Measurements from ENCODE around the gene GUCY1B1.
A peak's percentile ranks its signal among the peaks of the same experiment; 100 is the strongest.

GUCY1B1 gene

GRCh38 chr4:155758481-155759371 lies at the start of gene GUCY1B1:
TSS of gene GUCY1B1 (plus strand) at chr4:155759021. CDS start at chr4:155759141, 120 bp downstream.
- peak; percentile 78 to 91 for DNase-seq

DNA sequence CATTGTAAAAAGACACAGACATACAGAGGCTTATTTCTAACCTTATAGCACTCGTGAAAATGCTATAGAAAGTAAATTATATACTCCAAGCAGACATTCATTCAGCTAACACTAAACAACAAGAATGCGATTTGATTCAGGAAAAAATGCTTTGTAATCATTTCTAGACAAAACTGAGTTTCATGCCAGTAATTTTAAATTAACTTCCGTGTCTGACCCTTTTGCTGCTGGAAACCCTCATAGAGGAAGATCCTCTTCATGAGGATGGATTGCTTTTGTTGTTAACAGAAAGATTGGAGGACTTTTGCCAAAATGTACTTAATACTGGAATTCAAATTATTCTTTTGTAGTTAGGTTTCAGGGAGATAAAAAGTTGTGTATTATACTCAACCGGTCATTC lies 48.9 kb upstream of the GUCY1B1 start:
- no peak for DNase-seq

DNA sequence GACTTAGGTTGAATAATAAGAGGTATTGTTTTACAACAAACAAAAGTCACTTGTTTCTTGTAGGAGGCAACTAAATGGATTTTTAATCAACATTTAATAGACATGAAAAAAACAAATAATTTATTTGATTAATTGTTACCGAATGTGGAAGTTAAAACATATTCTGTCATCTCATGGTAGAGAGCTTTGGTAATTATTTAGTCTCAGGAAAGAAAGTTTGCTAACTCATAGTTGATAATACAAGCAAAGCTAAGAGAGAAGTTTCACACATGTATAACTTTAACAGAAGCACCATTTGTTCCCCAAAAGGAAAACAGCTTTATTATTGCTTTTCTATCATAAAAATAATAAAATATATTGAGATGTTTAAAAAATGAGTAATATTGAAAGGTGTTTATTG lies 47.3 kb upstream of the GUCY1B1 start:
- no peak for DNase-seq

DNA sequence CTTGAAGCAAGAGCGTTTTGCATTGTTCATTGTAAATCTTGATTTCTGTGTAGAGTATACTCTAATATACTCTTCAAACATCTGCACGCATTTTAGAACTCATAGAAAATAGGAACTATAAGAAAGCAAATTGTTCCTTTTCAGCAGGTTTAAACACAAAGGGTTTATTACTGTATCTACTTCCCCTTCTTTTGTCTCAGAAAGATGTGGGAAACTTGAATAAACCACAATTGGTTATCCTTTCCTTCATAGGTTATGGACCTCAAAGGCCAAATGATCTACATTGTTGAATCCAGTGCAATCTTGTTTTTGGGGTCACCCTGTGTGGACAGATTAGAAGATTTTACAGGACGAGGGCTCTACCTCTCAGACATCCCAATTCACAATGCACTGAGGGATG lies 46.0 kb upstream of the GUCY1B1 start:
- DNase-seq, result no peak

- DNase-seq, result no peak
Measured at GRCh38 chr4:155713911-155714310, 44.9 kb upstream of the GUCY1B1 start.

GRCh38 chr4:155722336-155722735 lies 36.5 kb upstream of the GUCY1B1 start:
- no peak for DNase-seq

- no peak for DNase-seq
Measured at GRCh38 chr4:155722816-155723499, 35.9 kb upstream of the GUCY1B1 start.

DNA sequence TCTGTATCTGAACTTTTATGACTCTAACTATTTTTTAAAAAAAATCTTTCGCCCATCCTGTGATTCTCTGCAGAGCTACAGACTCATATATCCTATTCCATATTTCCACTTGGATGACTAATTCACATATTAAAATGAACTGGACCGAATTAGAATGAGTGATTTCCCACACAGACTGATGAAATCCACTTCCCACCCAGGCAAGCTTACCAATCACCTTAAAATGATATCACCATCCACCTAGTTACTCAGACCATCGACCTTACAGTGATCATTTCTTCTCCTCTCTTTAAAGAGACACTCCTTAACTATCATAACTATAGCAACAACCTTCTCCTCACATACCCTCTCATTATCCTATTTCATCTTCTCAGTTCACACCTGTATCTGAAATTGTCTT lies 34.1 kb upstream of the GUCY1B1 start:
- no peak for DNase-seq

GRCh38 chr4:155734065-155734464 lies 24.8 kb upstream of the GUCY1B1 start:
- no peak for DNase-seq

GRCh38 chr4:155734951-155735350 lies 23.9 kb upstream of the GUCY1B1 start:
- no peak for DNase-seq

DNA sequence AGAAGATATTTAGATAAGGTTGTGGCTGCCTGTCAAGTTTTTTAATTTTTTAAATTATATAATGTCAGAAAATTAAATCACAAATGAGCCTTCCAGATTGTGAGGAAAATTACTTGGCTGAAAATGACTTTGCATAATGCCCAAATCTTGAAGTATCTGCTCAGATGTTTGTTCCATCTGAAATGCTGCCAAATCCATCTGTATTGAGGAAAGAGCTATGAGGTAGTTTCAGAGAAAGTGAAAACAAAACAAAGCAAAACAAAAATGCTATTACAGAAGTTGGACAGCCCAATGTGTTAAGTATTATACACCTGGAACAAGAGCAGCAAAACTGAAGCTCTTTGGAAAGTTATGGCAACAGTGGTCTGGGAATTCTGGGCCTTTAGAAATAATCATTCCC lies 23.3 kb upstream of the GUCY1B1 start:
- no peak for DNase-seq

- no peak for DNase-seq
Measured at GRCh38 chr4:155738548-155738947, 20.3 kb upstream of the GUCY1B1 start.

DNA sequence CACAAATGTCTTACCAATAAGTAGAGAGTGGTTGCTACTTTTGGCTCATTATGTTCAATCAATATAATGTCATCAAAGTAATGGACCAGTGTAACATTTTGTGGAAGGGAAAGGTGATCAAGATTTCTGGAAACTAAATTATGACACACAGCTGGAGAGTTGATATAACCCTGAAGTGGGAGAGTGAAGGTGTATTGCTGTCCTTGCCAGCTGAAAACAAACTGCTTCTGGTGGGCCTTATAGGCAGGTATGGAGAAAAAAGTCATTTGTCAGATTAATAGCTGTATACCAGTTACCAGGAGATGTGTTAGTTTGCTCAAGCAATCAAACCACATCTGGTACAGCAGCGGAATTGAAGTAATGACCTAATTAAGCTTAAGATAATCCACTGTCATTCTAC lies 17.3 kb upstream of the GUCY1B1 start:
- DNase-seq, result no peak

GRCh38 chr4:155742310-155743015 lies 16.4 kb upstream of the GUCY1B1 start:
- no peak for DNase-seq

DNA sequence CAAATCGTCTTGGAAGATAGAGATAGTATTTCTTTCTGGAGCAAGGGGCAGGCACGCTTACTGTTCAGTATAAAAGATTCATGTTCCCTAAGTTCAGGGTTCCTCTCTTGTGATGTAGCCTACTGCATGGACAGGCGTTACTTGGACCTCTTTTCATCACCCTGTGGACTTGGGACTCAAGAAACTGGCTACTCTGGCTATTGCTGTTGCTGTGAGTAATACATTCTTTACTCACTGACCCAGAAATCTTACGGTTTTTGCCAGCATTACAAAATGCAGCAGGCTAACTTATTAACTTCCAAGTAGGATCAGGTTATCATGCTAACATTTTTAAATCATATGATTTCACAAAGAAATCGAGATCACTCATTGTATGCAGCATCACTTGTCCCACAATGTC lies 12.8 kb upstream of the GUCY1B1 start:
- no peak for DNase-seq

DNA sequence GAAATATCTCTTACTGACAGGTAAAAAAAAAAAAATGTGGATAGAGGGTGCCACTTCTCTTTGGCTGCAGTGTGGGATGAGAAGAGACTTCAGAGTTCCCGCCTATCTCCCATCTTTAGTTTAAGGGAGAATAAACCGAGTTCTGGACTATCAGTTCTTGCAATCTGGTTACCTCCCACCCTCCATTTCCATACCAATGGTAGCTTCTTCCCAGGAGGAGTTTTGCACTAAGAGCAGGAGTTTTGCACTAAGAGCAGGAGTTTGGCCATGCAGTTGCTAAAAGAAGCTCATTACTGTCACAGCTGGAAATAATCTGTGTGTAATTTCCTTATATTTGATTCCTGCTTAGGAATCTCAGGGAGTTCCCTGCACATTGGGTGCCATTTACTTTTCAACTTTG lies 10.8 kb upstream of the GUCY1B1 start:
- no peak for DNase-seq

- no peak for DNase-seq
Measured at GRCh38 chr4:155749041-155749440, 9.8 kb upstream of the GUCY1B1 start.

GRCh38 chr4:155751569-155751968 lies 7.3 kb upstream of the GUCY1B1 start:
- DNase-seq, result no peak

GRCh38 chr4:155757745-155758265 lies 1.0 kb upstream of the GUCY1B1 start:
- DNase-seq, result no peak

- DNase-seq, result no peak
Measured at GRCh38 chr4:155759372-155760252, 791 bp downstream of the GUCY1B1 start.

GRCh38 chr4:155761047-155761446 lies 2.2 kb downstream of the GUCY1B1 start:
- DNase-seq, result no peak

DNA sequence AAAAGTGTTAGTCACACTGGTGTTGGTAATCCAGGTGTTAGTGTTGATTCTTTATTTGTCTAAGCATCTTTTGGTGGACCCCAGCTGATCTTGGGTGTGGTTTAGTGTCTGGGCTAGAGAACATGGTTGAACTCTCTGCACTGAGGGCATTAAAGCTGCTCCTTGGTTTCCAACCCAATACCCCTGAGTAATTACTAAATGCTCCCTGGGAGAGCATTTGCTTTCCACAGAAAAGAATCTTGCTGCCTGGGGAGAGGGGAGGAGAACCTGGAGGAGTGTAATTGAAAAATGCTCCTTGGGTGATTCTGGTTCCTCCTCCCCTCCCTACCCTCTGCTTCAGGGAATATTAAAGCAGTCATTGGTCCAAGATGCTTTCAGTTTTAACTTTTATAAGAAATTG lies 3.1 kb downstream of the GUCY1B1 start:
- no peak for DNase-seq

Measured in cerebellar nuclear complex (tissue), 1 donor.